Stimulated activated naive CD4-positive, alpha-beta T cell (primary cell): ENCODE results near the gene SPEM2.
A peak's percentile ranks its signal among the peaks of the same experiment; 100 is the strongest.

Source experiments
- DNase-seq, 6 experiments: peaks; one replicate each; lab custom pipeline; 2025; lab: John Stamatoyannopoulos, UW

Gene SPEM2

DNA sequence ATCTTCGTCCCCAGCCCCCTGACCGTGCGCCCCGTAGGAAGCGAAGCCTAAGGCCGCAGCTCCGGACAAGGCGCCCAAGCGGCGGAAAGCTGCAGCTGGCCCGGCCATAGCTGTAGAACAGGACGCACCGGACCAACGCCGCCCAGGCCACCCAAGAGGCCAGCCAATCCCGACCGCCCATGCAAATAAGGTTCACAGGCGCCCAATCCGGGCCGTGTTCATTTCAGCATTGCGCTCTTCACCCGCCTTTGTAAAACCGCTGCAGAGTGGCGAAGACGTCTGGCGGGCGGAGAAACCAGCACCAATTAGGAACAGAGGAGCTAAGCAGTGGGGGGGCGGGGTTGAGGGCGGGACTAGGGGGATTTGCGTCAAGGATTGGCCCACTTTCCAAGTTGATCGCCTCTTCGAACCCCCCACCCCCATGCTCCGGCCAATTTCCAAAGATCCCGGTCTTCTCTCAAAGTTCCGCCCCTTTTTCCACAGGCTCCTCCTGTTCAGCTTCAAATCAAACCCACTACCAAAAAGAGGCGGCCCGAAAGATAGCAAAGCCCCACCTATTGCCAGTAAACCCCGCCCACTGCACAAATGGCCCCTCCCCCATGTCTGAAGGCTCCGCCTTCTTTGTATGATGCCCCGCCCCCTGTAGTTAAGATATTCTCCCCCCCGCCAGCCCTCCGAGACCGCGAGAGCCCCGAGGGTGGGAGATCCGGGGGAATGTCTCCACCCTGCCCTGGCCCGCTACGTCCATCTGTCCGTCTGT lies 21.3 kb upstream of the SPEM2 start, which contains the start of gene TMEM256:
Gene TMEM256, minus strand, starts transcription at position 121 of the 760 bp plus-strand sequence. Its CDS starts 13 bp downstream, at position 108.
- peak; percentile 92 to 99 (median 96) for DNase-seq

DNA sequence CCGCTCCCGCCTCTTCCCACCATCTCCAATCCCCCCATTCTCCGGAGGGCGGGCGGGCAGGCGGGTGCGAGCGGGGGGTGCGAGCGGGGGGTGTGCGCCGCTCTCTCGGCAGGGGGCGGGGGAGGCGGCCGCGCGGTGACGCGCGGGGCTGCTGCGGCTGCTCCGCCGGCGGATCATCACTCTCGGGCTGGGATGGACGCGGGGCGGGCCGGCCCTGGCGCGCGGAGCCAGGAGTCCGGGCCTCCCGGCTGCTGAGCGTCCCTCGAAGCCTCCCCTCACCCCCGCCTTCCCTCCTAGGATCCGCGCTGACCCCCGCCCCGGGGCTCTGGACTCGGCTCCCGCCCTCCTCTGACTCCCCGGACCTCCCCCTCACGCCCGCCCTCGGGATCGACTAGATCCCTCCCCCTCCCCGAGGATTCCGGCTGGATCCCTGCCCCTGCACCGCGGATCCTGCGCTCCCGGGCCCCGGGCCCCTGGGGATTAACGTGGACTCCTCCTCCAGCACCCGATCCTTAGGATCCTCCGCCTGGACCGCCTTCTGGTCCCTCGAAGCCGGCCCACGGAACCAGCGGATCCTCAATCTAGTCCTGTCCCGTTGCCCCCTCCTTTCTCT lies 20.6 kb upstream of the SPEM2 start:
- peak in 4 of 6 experiments; percentile 69 to 90 (median 76) for DNase-seq

DNA sequence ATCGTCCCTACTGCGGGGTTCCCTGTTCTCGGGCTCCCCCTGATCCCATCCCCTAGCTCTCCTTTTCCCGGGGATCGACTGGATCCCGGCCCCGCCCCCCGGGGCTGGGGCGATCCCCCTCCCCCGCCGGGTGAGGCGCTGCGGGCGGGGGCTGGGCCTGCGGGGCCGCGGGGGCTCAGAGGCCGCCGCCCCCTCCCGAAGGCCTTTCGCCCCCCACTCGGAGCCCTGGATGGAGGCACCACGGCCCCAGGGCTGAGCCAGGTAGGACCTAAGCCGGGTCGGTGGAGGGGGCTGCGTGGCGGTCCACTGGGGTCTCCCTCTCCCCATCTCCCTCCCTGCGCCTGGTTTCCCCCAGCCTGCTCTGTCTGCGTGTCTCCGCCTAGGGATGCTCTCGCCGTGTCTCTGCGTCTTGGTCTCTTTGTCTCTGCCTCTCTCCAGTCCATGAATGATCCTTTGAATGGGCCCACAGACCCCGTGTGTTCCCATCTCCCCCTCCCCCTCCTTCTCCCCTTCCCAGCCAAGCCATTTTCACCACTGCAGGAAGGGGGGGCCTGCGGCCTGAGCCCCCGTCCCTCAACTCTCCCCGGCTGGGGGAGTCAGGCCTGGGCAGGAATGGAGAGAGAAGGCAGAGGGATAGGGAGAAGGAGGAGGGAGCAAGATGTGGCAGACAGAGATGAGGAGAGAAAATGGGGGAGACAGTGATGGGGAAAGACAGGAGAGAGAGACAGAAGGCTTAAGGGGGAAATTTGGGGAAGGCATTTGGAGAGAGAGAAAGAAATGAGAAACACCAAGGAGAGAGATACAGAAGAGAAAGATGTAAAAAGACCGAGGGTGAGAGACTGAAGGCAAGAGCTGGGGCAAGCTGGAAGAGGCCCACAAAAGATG lies 19.8 kb upstream of the SPEM2 start:
- DNase-seq: peak in 1 of 6 experiments; percentile 12

DNA sequence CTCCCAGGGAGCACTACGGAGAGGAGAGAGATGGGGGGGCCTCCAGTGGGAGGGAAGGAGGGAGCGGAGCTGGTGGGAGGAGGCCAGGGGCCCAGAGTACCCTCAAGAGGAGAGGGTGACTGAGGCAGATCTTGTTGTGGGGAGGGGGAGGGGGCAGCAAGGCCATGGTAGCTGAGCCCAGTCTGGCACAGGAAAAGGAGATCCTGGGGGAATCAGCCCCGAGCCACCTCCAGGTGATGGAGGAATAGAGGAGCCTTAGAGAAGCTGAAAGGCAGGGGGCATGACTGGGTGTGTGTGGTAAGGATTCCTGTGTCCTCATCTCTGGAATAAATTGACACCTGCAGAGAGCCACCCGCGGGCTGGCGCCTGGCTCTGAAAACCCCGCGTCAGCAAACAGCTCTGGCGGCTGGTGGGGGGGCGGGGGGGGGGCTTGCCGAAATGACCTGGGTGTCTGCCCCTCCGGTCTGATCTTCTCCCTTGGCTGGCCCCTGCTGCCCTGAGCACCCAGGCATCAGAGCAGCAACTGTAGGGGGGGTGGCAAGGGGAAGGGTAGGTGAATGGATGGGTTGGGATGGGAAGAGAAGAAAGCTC lies 19.1 kb upstream of the SPEM2 start:
- peak in 2 of 6 experiments; percentile 7 to 36 for DNase-seq

DNA sequence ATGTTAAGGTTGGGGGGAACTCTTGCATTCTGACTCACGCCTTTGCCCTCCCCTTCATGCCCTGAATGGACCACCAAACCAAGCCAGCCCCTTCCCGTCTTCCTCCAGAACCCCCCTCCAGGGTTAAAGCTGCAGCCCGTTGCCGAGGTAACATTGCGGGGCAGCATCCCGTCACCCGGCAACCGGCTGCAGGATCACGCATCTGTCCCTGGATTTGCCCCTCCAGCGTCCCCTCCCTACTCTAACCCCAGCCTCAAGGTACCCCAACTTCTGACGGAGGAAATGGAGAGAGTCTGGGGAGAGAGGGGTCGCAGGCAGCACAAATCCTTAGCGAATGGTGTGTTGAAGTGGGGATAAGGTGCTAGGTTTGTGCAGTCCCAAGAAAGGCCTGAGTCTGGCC lies 18.3 kb upstream of the SPEM2 start:
- DNase-seq: no peak

DNA sequence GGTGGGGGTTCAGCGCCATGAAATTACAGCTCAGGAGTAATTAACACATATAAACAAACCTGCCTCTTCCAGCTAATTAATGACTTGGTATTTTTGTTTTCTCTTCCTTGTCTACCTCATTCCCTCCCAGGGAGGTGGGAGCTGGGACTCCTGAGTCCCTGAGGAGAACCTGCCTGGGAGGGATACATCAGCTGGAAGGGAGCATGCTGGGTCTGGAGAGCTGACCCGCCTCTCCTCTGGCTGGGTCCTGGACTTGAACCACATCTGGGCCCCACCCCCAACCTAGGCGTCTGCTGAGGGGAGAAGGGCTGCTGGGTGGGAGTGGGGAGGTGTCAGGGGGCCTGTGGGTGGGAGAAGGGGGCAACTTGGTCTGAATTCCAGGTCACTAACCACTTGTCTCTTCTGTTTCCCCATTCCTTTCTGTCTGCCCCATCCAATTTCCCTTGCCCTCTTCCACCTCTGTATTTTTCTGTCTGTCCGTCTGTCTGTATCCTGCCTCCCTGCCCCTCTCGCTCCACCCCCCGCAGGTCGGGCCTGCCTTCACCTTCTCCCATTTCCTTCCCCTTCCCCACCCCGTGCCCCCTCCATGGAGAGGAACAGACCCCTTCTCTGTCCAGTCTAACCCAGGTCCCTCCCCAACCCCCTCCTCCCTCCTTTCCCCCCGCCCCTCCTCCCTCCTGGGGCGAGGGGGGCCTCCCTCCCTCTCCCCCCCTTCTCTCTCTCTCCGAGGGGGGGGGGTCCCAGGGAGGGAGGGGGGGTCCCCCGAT lies 17.7 kb upstream of the SPEM2 start, which contains the start of gene NLGN2:
Gene NLGN2, plus strand, starts transcription at position 361 of the 767 bp plus-strand sequence. CDS start 411 bp downstream, outside the sequence.
- DNase-seq: no peak

DNA sequence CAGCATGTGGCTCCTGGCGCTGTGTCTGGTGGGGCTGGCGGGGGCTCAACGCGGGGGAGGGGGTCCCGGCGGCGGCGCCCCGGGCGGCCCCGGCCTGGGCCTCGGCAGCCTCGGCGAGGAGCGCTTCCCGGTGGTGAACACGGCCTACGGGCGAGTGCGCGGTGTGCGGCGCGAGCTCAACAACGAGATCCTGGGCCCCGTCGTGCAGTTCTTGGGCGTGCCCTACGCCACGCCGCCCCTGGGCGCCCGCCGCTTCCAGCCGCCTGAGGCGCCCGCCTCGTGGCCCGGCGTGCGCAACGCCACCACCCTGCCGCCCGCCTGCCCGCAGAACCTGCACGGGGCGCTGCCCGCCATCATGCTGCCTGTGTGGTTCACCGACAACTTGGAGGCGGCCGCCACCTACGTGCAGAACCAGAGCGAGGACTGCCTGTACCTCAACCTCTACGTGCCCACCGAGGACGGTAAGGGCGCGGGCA lies 17.1 kb upstream of the SPEM2 start:
- peak in 5 of 6 experiments; percentile 9 to 40 (median 25) for DNase-seq

DNA sequence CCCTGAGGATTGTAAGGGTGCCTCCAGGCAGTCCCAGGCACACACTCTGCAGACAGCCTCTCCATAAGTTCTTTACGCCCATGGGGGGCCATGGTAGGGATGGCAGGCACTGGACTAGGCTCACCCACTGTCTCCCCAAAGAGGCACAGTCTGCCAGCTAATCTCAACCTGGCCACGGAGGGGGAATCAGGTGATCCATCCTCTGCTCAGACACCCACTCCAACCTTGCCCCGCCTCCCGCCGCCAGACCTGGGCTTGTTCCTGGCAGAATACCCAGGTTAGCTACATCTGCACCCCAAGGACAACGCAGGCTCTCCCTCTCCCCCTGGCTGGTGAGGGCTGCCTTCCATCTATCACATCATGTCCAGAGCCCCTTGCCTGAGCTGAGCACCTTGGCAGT lies 16.6 kb upstream of the SPEM2 start:
- DNase-seq: no peak

DNA sequence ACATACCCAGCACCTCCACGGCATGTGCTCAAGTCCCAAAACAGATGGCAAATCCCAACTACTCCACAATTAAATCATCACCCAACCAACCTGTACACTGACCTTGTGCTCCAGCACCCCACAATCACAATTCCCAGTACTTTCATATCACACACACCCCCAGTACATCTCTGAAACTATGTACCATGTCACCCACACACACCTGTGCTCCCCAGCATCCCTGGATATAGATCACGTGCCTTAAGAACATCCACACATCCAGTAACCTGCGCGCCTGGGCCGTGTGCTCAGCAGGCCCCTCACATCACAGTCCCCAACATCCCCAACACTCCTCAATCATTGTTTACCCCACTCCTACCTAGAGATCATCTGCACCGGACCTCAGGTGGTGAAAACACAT lies 15.7 kb upstream of the SPEM2 start:
- no peak for DNase-seq

DNA sequence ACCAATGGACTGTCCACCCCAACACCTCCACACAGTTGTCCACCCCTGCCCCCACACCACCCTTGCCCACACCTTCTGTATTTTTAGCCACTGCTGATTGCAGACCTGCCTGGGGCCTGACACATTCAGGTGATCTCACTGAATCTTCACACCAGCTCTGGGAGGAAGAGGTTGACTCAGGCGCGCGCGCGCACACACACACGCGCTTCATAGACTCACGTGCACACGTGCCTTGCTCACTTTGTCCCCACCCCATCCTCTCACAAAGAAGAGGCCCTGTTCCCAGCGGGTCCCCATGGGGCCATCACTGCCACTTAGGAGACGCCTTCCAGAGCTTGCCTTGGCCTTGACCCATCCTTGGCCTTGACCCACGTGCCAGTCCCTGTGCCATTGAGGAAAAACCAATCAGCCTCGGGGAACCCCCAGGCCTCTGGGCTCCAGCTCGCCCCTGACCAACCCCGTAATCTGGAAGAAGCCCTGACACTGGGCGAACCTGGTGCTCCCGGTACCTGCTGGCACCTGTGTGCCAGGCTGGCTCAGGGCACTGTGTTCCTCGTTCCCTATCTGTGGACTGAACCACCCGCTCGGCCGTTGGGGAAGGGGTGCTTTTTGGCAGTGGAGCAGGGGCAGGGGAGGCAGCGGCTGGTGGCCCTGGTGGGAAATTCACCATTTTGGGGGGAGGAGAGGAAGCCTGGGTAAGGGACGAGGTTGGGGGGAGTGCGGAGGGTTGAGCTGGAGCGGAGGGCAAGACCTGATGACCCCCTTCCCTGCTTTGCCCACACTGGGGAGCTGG lies 14.6 kb upstream of the SPEM2 start:
- no peak for DNase-seq

DNA sequence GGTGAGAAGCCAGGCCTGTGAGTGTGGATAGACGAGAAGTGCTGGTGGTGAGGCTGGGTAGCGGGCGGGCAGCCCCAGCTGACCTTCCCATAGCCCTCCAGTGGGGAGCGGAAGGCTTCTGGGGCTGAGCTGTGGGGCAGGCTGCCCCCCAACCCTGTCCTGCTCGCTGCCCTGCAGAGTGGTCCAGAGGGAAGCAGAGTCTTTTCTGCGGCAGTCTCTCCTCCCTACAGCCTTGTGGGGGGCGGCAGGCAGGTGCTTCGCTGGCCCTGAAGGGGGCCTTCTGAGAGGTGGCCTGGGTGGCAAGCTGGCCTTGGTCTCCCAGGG lies 14.0 kb upstream of the SPEM2 start:
- DNase-seq: no peak

DNA sequence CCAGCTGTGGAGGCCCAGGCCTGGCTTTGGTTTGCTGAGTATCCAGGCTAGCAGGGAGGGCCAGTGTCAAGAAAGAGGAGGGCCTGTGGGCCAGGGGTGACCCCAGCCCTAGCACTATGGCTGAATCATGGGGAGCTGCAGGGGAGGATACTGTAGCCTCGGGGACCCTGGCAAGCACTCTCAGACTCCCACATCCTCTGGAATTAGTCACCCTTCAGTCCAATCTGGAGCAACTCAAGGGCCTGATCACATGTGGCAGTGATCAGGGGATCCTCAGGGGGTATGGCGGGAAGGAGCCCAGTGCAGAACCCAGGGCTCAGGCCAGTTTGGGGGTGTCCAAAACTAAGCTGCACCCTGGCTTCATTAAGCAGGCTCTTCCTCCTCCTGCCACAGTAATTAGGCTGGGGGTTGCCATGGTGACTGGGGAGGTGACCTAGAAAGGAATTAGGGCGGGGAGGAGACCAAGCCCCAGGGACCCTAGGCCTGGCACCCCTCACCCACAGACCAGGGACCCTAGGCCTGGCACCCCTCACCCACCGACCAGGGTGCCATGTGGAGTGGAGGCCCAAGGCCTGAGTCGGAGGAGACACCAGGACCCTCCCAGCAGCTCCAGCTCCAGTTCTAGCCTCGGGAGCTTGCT lies 11.9 kb upstream of the SPEM2 start:
- no peak for DNase-seq

DNA sequence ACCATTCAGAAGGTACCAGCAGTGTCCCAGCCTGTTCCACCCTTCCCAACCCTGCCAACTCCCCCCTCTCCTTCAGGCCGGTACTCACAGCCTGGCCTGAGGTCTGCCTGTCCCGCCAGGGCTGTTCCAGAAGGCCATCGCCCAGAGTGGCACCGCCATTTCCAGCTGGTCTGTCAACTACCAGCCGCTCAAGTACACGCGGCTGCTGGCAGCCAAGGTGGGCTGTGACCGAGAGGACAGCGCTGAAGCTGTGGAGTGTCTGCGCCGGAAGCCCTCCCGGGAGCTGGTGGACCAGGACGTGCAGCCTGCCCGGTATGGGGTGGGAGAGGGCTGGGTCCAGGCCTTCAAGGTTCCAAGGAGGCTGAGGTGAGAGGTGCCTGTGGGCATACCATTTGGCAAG lies 10.6 kb upstream of the SPEM2 start:
- no peak for DNase-seq

DNA sequence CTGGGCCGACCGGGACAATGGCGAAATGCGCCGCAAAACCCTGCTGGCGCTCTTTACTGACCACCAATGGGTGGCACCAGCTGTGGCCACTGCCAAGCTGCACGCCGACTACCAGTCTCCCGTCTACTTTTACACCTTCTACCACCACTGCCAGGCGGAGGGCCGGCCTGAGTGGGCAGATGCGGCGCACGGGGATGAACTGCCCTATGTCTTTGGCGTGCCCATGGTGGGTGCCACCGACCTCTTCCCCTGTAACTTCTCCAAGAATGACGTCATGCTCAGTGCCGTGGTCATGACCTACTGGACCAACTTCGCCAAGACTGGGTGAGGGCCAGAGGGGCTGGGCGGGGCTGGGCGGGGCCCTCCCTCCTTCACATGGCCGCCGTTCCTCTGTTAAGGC lies 9.6 kb upstream of the SPEM2 start:
- DNase-seq: no peak

DNA sequence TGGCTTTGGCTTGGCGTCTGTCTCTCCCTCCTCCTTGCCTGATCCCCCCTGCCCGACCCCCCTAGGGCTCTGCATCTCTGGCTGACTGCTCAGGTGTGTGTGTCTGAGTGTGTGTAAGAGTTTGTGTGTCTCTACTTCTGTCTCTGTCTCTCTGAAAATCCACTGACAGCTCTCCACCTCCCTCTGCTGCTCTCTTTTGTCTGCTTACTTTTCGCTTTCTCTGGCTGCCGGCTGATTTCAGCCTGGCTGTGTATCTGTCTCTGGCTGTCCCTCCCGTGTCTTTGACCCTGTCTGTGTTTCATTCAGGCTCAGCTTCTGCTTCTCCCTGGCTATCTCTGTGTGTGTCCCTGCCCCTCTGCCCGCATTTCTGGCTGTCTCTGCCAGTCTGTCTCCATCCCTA lies 9.1 kb upstream of the SPEM2 start:
- peak in 1 of 6 experiments; percentile 4 for DNase-seq

DNA sequence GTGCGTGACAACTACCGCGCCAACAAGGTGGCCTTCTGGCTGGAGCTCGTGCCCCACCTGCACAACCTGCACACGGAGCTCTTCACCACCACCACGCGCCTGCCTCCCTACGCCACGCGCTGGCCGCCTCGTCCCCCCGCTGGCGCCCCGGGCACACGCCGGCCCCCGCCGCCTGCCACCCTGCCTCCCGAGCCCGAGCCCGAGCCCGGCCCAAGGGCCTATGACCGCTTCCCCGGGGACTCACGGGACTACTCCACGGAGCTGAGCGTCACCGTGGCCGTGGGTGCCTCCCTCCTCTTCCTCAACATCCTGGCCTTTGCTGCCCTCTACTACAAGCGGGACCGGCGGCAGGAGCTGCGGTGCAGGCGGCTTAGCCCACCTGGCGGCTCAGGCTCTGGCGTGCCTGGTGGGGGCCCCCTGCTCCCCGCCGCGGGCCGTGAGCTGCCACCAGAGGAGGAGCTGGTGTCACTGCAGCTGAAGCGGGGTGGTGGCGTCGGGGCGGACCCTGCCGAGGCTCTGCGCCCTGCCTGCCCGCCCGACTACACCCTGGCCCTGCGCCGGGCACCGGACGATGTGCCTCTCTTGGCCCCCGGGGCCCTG lies 8.3 kb upstream of the SPEM2 start:
- no peak for DNase-seq

DNA sequence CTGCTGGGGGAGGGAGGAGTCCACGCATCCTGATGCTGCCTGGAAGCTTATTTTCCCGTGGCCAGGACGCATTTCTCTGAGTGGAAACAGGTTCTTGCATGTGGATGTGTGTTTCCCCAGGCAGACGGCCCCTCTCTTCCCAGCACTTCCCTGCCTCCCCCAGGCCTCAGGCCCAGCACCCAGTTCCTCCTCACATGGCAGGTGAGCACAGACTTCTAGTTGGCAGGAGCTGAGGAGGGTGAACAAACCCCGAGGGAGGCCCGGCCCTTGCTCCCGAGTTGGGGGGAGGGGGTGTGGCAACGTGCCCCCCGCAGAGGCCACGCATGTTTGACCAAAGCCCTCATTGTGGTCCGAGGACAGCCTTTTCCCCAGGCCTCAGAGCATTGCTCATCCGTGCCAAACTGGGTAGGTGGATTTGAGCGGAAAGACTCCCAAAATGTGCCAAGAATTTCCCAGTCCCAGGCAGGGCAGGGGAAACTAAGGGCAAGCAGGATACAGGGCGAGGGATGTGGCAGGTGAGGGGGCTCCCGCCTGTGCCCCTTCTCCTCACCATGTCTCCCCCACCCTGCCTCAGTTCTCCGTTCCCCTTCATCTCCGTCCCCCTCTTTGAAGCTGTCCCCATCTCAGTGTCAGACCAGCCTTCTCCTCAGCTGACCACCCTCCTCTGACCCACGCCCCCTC lies 6.8 kb upstream of the SPEM2 start:
- no peak for DNase-seq

DNA sequence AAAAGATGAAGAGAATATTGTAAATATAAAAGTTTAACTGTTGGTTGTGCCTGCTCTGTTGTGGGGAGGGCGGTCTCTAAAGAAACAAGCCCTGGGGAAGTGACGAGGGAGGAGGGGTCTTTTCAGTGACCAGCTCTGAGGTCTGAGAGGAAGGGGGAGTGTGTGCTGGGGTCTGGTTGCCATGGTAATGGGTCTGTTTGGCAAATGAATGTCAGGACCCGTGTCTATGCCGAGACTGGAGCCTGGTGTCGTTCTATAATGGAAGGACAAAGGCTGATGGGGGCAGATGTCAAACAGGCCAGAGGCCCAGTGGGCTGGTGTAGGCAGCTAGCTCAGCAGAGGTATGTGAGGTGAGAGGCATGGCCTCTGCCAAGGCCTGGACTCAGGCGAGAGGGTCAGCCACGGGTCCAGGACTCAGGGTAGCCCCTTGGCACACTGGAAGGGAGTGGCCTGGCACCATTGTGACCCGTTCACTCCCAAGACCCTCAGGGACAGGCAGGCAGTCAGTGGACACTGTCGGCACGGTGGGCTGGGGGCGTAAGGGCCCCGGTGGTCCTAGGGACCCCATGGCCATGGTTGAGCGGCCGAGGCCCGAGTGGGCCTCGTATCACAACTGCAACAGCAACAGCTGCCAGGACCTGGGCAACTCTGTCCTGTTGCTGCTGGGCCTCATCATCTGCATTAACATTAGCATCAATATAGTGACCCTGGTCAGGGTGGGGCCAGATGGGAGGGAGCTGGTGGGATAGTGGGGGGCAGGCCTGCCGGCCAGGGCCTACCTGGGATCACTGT lies 5.4 kb upstream of the SPEM2 start, which contains the start of gene SPEM1:
Gene SPEM1, plus strand, starts transcription at position 506 of the 792 bp plus-strand sequence. Its CDS starts 61 bp downstream, at position 567.
- no peak for DNase-seq
